Transverse colon (tissue), 4 donors: ENCODE data around the gene CCL27.

Experiments
- CTCF ChIP-seq, 5 experiments: fragments of 200-600 bp in 3 of 5; fragments of 450-650 bp in 2 of 5; sonication (generic) in 3 of 5; IDR thresholded peaks; 1 replicate in 2 of 5; 2 replicates in 3 of 5; pipeline ENCODE4 v1.5.1; 2016 to 2017; ENCODE audit warnings: antibody characterized with exemption in 5 of 5, inconsistent platforms in 3 of 5, mild to moderate bottlenecking in 2 of 5, moderate library complexity in 1 of 5
- EP300 ChIP-seq: sonication (generic); formaldehyde crosslinking; IDR thresholded peaks from one replicate; pipeline ENCODE4 v1.6.1; 2017; ENCODE audit warnings: antibody characterized with exemption, low read depth
- POLR2A ChIP-seq: fragments of 450-650 bp; IDR thresholded peaks from one replicate; pipeline ENCODE4 v1.6.1; 2016; ENCODE audit warnings: antibody characterized with exemption, mild to moderate bottlenecking, moderate library complexity
- POLR2AphosphoS5 ChIP-seq, 3 donors: sonication (generic); formaldehyde crosslinking; IDR thresholded peaks; one replicate each; pipeline ENCODE4 v1.6.1; 2016; ENCODE audit warnings: antibody characterized with exemption in 3 of 3

- TF ChIP-seq CTCF (IDR thresholded peaks at IDR 0.05) (no peak), EP300 (no peak), POLR2A (no peak), POLR2AphosphoS5 (IDR thresholded peaks at IDR 0.05) (no peak)
These were observed 11.1 kb downstream of the CCL27 start for GRCh38 chr9:34651321-34651720.
